Measurements from ENCODE around the gene KCNJ9. TPM values are rescaled to one million over a fixed set of nuclear protein-coding genes. Genes with fewer than 3 reads are reported as not detected.
A peak's percentile ranks its signal among the peaks of the same experiment; 100 is the strongest.

The KCNJ9 gene
- total and polyA plus RNA-seq, 2 of the 13 experiments (the other 11 are each of a cell fraction or from before 2014, with no cell fraction given): not detected

- no peak for TF ChIP-seq ZNF407 (CRISPR knock-in tag; IDR thresholded peaks at IDR 0.05; ENCODE audit: not compliant biosample characterization)
These were observed 11.7 kb downstream of the KCNJ9 start (continued) for GRCh38 chr1:160093069-160093395.

GRCh38 chr1:160093624-160094290 lies 12.4 kb downstream of the KCNJ9 start:
- Histone ChIP-seq H3K4me1 (ENCODE audit: insufficient read depth, low read length) (peaks cover 43% of the 10 kb centered on the region), H3K79me2 (ENCODE audit: insufficient read depth, low read length) (peaks cover 18% of the 10 kb centered on the region), H3K4me3 (replicated peaks in 1 of 3; ENCODE audit: insufficient read depth in 1 of 3, low read depth in 2 of 3, low read length in 3 of 3) (no peak overlapping the region), H3K9me3 (ENCODE audit: low read length) (no peaks in the 10 kb centered on the region), H4K20me1 (ENCODE audit: insufficient read depth, low read length) (no peaks in the 10 kb centered on the region), H3K36me3 (replicated peaks in 1 of 2; ENCODE audit: control insufficient read depth in 1 of 2, insufficient read depth in 2 of 2, low read length in 2 of 2) (peaks cover 10 to 13% of the 10 kb centered on the region in 2 experiments; a peak in 4 of 5 replicates), H2AFZ (ENCODE audit: low read length) (no peak overlapping the region), H3K4me2 (ENCODE audit: low read depth, low read length) (no peak overlapping the region), H3K9ac (ENCODE audit: insufficient read depth, low read depth, low read length) (no peak overlapping the region), H3K27ac (ENCODE audit: extremely low read length, insufficient read depth, low read length) (no peak overlapping the region), H3K27me3 (ENCODE audit: control insufficient read depth in 1 of 2, insufficient read depth in 2 of 2, low read length in 2 of 2) (no peaks in the 10 kb centered on the region)
- DNase-seq (ENCODE audit: low spot score): no peak
- ChIA-PET POLR2A (no interaction called here), CTCF (ENCODE audit: low intra/inter-chr PET ratio, low total read pairs) (no interaction called here)
- BruUV-seq (replicated peaks): no TSS peak
- no peak for ATAC-seq
- 87% methylated on average over 15 of the region's 21 CpGs for WGBS (ENCODE audit: low lambda C conversion rate)
- FAIRE-seq: no peak
- in situ Hi-C loops (cut with HindIII; ENCODE audit: extremely low pct_ligation_motif_present, low pct_unique_long_range_greater_than_20kb) (no loop called here), intact Hi-C loops (cut with micrococcal nuclease; ENCODE audit: unreplicated experiment) (no loop called here)
- TF ChIP-seq KLF6 (CRISPR knock-in tag; IDR thresholded peaks at IDR 0.05) (no peak), ZNF687 (CRISPR knock-in tag; IDR thresholded peaks at IDR 0.05) (peak; percentile 39), GABPB1 (CRISPR knock-in tag; IDR thresholded peaks at IDR 0.05) (0 out of 2 replicates have a peak, but pooled peaks have one; percentile 17), HNRNPL (IDR thresholded peaks at IDR 0.05; ENCODE audit: low read depth, low read length) (peak; percentile 84)
